Parathyroid adenoma (tissue), 2 donors: ENCODE results near the gene TDRD10.

Source experiments
- H2AFZ ChIP-seq: fragments of 300-600 bp; sonication (generic); one replicate; pipeline ENCODE4 v1.7.0; 2017; ENCODE audit warnings: antibody characterized with exemption, mild to moderate bottlenecking
- H3K27ac ChIP-seq: fragments of 300-600 bp; sonication (generic); one replicate; pipeline ENCODE4 v1.7.0; 2017
- H3K27me3 ChIP-seq: fragments of 300-600 bp; sonication (generic); one replicate; pipeline ENCODE4 v1.7.0; 2017; ENCODE audit warnings: low read length; ENCODE audit not compliant: control insufficient read depth, insufficient read depth
- H3K36me3 ChIP-seq: fragments of 300-600 bp; sonication (generic); one replicate; pipeline ENCODE4 v1.7.0; 2017; ENCODE audit warnings: low read length; ENCODE audit not compliant: control insufficient read depth, insufficient read depth
- H3K4me1 ChIP-seq: fragments of 300-600 bp; sonication (generic); one replicate; pipeline ENCODE4 v1.7.0; 2017; ENCODE audit warnings: control low read depth
- H3K4me2 ChIP-seq: fragments of 300-600 bp; sonication (generic); one replicate; pipeline ENCODE4 v1.7.0; 2017; ENCODE audit warnings: low read length
- H3K4me3 ChIP-seq: fragments of 300-600 bp; sonication (generic); one replicate; pipeline ENCODE4 v1.7.0; 2017; ENCODE audit warnings: low read depth, low read length
- H3K79me2 ChIP-seq: fragments of 300-600 bp; sonication (generic); one replicate; pipeline ENCODE4 v1.7.0; 2017; ENCODE audit warnings: control low read depth
- H3K9ac ChIP-seq: fragments of 300-600 bp; sonication (generic); one replicate; pipeline ENCODE4 v1.7.0; 2017; ENCODE audit warnings: mild to moderate bottlenecking
- H3K9me3 ChIP-seq: fragments of 300-600 bp; sonication (generic); one replicate; pipeline ENCODE4 v1.7.0; 2017; ENCODE audit warnings: low read length; ENCODE audit not compliant: control insufficient read depth
- TF ChIP-seq, protein P1 (sequence below): fragments of 300-600 bp; sonication (generic); IDR thresholded peaks from one replicate; pipeline ENCODE4 v1.7.0; 2017; ENCODE audit warnings: antibody characterized with exemption, mild to moderate bottlenecking
- donor health status: primary hyperparathyroidism.

Gene TDRD10

DNA sequence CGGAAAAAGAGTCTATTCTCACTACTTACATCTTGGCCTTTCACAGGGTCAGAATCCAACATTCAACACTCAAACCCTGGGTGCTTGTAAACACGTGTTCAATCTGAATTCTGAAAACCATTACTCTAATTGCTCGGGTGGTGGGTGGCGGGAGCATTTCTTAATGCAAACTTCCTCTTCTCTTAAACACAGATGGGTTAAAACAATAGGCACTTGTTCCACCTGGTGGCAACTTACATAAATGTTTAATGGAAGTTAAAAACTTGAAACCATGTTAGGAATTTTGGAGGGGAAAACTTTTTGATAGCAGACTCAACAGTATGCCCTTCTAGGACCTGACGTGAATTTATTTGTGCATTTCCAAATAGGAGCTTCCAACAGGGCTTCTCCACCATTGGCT is 23.4 kb upstream of the TDRD10 start:
- Histone ChIP-seq H3K4me2 (no peak overlapping the region), H3K9me3 (no peaks in the 10 kb centered on the region), H3K9ac (no peak overlapping the region), H3K36me3 (no peaks in the 10 kb centered on the region), H3K4me3 (no peak overlapping the region), H3K27ac (no peak overlapping the region), H3K4me1 (no peaks in the 10 kb centered on the region), H3K27me3 (no peaks in the 10 kb centered on the region), H2AFZ (no peak overlapping the region), H3K79me2 (no peaks in the 10 kb centered on the region)
- TF ChIP-seq, protein P1, sequence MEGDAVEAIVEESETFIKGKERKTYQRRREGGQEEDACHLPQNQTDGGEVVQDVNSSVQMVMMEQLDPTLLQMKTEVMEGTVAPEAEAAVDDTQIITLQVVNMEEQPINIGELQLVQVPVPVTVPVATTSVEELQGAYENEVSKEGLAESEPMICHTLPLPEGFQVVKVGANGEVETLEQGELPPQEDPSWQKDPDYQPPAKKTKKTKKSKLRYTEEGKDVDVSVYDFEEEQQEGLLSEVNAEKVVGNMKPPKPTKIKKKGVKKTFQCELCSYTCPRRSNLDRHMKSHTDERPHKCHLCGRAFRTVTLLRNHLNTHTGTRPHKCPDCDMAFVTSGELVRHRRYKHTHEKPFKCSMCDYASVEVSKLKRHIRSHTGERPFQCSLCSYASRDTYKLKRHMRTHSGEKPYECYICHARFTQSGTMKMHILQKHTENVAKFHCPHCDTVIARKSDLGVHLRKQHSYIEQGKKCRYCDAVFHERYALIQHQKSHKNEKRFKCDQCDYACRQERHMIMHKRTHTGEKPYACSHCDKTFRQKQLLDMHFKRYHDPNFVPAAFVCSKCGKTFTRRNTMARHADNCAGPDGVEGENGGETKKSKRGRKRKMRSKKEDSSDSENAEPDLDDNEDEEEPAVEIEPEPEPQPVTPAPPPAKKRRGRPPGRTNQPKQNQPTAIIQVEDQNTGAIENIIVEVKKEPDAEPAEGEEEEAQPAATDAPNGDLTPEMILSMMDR: no peak

DNA sequence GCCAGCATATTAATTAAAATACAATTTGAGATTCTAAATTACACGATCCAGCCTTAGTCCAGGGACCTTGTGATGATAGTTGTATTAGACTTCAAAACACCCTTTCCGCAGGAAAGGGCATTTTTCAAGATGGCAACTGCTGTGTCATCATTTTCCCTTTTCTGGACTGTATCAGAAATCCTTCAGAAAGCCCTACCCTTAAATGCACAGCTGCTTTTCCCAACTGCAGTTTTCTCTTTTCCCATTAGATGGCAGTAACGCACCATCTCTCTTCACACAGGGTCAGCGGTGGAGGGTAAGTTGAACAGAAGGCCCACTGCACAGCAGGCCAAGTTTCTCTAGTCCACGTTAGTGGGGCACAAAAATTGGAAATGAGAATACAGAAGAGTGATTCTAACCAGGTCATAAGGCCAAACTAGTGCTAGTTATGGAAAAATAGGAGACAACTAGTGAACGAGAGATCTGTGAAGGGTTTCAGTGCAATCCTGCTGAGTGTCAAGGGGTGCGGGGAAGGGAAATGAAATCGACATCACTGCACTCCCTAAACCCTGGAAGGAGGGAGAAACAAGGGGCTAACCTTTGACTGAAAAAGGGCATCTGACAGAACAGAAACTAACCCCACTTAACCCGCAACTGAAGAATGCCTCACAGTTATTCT is 22.1 kb upstream of the TDRD10 start:
- no peaks in the 10 kb centered on the region for H3K9me3 ChIP-seq
- H3K27ac ChIP-seq: no peak overlapping the region

DNA sequence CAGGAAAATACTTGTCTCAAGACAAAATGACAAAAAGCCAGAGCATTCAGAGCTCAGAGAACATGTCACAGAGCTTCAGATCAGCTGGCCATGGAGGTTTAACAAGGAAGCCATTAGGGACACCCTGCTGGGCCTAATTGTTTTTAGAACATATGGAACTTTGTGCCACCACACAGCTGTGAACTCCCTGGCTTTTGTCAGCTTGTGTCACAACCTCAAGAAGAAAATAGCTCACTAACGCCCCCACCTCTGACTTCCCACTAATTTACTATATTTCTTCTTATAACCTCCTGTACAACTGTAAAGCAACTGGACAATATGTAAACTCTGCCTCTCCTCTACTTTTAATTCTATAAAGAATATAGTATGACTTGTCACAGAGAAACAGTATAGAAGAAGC is 21.0 kb upstream of the TDRD10 start:
- Histone ChIP-seq H3K36me3 (no peaks in the 10 kb centered on the region), H3K27me3 (no peaks in the 10 kb centered on the region), H3K4me3 (no peak overlapping the region), H3K79me2 (no peaks in the 10 kb centered on the region), H3K9ac (no peak overlapping the region), H3K4me2 (no peak overlapping the region), H2AFZ (no peak overlapping the region), H3K27ac (no peak overlapping the region), H3K9me3 (no peaks in the 10 kb centered on the region), H3K4me1 (no peaks in the 10 kb centered on the region)
- TF ChIP-seq, protein P1: no peak

More for the DNA sequence above, 22.1 kb upstream of the TDRD10 start:
- H3K36me3 ChIP-seq: no peaks in the 10 kb centered on the region
- H3K4me1 ChIP-seq: no peaks in the 10 kb centered on the region
- no peaks in the 10 kb centered on the region for H3K79me2 ChIP-seq
- H3K27me3 ChIP-seq: no peaks in the 10 kb centered on the region
- TF ChIP-seq, protein P1: peak; percentile 79
- no peak overlapping the region for H2AFZ ChIP-seq
- H3K4me2 ChIP-seq: no peak overlapping the region
- H3K9ac ChIP-seq: no peak overlapping the region
- H3K4me3 ChIP-seq: no peak overlapping the region

DNA sequence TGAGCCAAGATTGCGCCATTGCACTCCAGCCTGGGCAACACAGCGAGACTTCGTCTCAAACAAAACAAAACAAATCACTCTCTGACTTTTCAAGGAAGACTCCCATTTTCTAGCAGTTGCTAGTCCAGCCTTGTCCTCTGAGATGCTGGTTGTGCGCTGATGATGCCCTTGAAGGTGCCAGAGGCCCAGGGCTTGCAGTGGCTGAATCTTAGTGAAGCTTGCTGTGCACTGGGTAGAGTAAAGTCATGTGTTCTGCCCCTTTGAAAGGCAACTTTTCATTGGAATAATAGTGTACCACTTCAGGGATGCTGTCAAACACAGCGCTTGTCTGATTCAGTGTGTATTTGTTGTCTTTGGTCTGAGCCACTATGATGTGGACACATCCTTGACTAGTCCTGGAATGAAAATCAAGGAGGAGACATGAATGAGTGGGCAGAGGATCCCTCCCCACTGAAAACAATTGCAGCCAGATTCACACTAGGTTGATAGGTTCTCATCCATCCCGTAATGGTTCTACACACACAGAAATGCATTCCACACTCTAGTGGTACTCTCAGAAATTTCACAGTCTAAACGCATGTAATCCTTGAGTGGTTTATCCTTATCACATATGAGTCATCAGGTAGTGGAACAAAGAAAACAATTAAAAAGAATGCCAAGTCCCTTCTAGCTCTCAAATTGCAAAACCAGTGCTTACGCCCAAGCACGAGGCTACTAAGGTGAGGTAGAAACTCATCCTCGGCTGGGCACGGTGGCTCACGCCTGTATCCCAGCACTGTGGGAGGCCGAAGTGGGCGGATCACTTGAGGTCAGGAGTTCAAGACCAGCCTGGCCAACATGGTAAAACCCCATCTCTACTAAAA is 17.8 kb upstream of the TDRD10 start:
- Histone ChIP-seq H3K27ac (peak overlapping the region; percentile 47), H3K9me3 (no peaks in the 10 kb centered on the region), H3K4me3 (no peak overlapping the region), H2AFZ (no peak overlapping the region), H3K79me2 (no peaks in the 10 kb centered on the region), H3K9ac (no peak overlapping the region), H3K36me3 (no peaks in the 10 kb centered on the region), H3K27me3 (no peaks in the 10 kb centered on the region), H3K4me2 (no peak overlapping the region), H3K4me1 (no peaks in the 10 kb centered on the region)
- TF ChIP-seq, protein P1: no peak
